Measurements from ENCODE around the gene MAP4K2. TPM values are rescaled to one million over a fixed set of nuclear protein-coding genes. Genes with fewer than 3 reads are reported as not detected.

Gene MAP4K2
- total RNA-seq, 1 donor from 2014 or later: 7.5 TPM

DNA sequence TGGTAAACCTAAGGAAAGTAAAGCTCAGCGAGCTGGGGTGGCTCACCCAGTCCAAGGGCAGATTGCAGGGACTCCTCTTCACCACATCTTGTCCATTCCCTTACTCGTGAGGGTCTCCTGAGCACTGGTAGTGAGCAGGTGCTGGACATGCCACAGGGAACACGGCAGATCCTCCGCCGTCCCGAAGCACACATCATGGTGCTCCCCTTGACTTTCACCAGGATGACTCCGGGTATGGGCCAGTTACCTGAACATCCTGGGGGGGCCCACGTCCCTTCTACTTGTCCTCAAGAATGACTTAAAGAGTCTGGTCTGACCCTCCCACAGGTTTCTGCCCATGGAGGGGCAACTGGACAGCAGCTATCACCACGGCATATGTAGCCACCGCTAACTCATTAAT lies 16.7 kb downstream of the MAP4K2 start:
- Histone ChIP-seq H3K4me3 (no peak overlapping the region), H3K27ac (replicated peaks) (no peak overlapping the region), H3K27me3 (ENCODE audit: low read depth) (no peaks in the 10 kb centered on the region), H3K9me3 (replicated peaks) (no peaks in the 10 kb centered on the region), H3K4me1 (no peaks in the 10 kb centered on the region), H3K36me3 (peaks cover 22% of the 10 kb centered on the region)
- TF ChIP-seq, protein P1, sequence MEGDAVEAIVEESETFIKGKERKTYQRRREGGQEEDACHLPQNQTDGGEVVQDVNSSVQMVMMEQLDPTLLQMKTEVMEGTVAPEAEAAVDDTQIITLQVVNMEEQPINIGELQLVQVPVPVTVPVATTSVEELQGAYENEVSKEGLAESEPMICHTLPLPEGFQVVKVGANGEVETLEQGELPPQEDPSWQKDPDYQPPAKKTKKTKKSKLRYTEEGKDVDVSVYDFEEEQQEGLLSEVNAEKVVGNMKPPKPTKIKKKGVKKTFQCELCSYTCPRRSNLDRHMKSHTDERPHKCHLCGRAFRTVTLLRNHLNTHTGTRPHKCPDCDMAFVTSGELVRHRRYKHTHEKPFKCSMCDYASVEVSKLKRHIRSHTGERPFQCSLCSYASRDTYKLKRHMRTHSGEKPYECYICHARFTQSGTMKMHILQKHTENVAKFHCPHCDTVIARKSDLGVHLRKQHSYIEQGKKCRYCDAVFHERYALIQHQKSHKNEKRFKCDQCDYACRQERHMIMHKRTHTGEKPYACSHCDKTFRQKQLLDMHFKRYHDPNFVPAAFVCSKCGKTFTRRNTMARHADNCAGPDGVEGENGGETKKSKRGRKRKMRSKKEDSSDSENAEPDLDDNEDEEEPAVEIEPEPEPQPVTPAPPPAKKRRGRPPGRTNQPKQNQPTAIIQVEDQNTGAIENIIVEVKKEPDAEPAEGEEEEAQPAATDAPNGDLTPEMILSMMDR (IDR thresholded peaks at IDR 0.05; ENCODE audit: borderline replicate concordance): no peak
- intact Hi-C loops (cut with micrococcal nuclease): no loop called here
- DNase-seq: no peak

DNA sequence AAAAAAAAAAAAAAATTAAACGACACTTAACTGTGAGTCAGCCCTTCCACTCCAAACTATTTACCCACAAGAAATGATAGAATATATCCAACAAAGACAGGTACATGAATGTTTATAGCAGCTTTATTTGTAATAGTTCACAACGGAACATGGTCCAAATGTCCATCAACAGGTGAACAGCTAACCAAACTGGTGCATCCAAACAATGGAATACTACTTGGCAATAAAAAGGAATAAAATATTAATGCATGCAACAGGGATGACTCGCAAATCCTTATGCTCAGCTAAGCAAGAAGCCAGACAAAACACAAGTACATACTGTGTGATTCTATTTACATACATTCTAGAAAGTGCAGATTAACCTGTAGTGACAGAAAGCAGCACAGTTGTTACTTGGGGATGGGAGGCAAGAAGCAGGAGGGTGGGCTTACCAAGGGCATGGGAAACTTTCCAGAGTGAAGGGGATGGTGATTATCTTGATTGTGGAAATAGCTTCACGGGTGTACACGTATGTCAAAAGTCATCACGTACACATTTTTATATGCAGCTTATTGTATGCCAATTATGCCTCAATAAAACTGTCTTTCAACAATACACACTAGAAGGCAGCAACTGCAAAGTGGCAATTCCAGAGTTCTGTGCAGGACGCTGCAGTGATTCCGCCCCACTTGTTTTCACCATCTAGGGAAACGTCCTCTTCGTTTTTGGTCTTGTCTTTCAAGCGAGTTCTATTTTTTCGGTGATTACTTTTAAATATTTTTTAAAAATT lies 18.0 kb downstream of the MAP4K2 start:
- Histone ChIP-seq H3K4me1 (peaks cover under 1% of the 10 kb centered on the region), H3K36me3 (peaks cover 15% of the 10 kb centered on the region), H3K27me3 (ENCODE audit: low read depth) (no peaks in the 10 kb centered on the region), H3K4me3 (no peak overlapping the region), H3K27ac (replicated peaks) (no peak overlapping the region), H3K9me3 (replicated peaks) (no peaks in the 10 kb centered on the region)
- no peak for DNase-seq
- intact Hi-C loops (cut with micrococcal nuclease): no loop called here
- TF ChIP-seq, protein P1 (IDR thresholded peaks at IDR 0.05; ENCODE audit: borderline replicate concordance): no peak

DNA sequence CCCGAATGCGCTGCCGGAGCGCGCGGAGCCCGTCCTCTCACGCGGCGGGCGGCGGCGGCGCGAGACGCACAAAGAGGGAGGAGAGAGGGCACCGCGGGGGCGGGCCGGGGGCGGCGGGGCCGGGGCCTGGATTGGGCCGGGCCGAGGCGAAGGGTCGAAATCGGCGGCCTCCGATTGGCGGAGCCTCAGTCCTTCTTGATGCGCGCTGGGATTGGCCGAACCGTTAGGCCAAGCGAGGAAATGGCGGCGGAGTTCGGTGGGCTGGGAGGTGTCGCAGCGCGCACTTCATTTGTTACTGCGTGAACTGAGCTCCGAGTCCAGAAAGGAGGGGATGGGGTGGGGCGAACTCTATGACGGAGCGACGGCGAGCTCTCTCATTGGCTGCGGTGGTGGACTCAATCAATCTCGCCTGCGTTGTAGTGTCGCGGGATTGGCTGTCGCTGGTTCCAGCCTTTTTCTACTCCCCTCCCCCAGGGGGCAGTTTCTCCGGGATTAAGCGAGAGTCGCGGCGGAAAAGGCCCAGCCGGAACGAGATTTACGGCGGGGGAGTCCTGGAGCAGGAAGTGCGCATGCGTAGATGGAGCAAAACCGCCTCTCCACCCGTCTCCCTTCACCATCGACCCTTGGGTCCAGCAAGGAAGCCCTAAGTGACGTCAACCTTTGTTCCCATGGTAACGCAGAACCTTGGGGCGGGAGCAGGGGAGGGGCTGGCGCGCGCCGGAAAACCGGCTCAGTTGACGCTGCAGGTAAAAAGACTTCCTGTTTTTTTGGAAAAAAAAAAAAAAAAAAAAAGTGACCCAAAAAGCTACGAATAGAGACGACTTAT lies 24.3 kb downstream of the MAP4K2 start, which contains the start of gene SF1:
TSS of gene SF1 (minus strand) at position 70 of the 826 bp plus-strand sequence. CDS start 150 bp downstream, outside the sequence.
- H3K27ac ChIP-seq (replicated peaks): peak within 1 kb of the TSS; percentile 99
- peak; percentile 98 for DNase-seq
- TF ChIP-seq, protein P1 (IDR thresholded peaks at IDR 0.05; ENCODE audit: borderline replicate concordance): no peak
- peaks cover 34% of the 10 kb centered on the region for H3K36me3 ChIP-seq
- intact Hi-C loops (cut with micrococcal nuclease): no loop called here
- H3K4me1 ChIP-seq: peaks cover 50% of the 10 kb centered on the region
- no peaks in the 10 kb centered on the region for H3K9me3 ChIP-seq (replicated peaks)
- no peaks in the 10 kb centered on the region for H3K27me3 ChIP-seq (ENCODE audit: low read depth)
- peak within 1 kb of the TSS; percentile 82 for H3K4me3 ChIP-seq

DNA sequence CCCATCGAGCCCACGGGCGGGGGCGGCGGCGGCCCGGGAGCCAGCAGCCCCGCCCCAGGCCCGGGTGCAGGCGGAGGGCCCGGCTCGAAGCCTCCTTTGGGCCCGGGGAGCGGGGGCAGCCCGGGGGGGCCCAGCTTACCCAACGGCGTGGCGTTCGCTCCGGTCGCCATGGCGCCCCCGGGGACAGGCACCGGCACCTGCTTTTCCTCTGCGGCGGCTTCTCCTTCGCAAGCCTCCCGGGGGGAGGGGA lies 24.9 kb downstream of the MAP4K2 start:
- no peak for DNase-seq
- Histone ChIP-seq H3K9me3 (replicated peaks) (no peaks in the 10 kb centered on the region), H3K4me1 (peaks cover 55% of the 10 kb centered on the region), H3K4me3 (peak overlapping the region; percentile 82), H3K27me3 (ENCODE audit: low read depth) (no peaks in the 10 kb centered on the region), H3K27ac (replicated peaks) (peak overlapping the region; percentile 99), H3K36me3 (peaks cover 39% of the 10 kb centered on the region)
- TF ChIP-seq, protein P1 (IDR thresholded peaks at IDR 0.05; ENCODE audit: borderline replicate concordance): no peak
- intact Hi-C loops (cut with micrococcal nuclease): no loop called here

DNA sequence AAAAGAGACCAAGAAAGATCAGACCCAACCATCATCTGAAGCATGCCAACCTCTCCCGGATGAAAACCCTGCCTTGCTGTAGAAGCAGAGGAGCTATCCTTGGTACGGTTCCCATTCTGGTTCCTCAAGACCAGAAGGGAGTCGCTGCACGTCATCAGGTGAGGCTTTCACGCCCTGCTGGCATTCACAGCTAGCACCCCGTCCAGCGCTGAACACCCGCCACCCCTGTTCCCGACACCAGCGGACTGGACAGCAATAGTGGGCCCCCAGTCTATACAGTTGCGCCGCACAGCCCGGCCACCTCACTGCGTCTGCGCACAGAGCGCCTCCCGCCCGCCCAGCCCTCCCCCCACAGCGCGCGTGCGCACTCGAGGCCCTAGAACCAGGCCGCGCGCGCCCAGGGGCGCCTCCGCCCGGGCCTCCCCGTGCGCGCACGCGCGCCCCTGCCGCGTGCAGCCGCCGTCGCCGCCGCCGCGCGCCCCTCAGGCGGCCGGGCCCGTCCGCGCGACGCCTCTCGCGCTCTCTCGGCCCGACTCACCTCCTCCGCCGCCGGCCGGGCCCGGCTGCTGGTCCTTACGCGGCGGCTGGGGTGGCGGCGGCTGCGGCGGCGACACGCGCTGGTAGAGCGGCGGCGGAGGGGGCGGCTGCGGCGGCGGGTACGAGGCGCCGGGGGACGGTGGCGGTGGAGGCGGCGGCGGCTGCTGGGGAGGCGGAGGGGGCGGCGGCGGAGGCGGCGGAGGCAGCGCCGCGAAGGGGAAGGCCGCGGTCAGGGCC lies 25.4 kb downstream of the MAP4K2 start:
- TF ChIP-seq, protein P1 (IDR thresholded peaks at IDR 0.05; ENCODE audit: borderline replicate concordance): no peak
- H3K4me3 ChIP-seq: peak overlapping the region; percentile 82
- no peaks in the 10 kb centered on the region for H3K9me3 ChIP-seq (replicated peaks)
- DNase-seq: peak; percentile 87
- peak overlapping the region; percentile 99 for H3K27ac ChIP-seq (replicated peaks)
- peaks cover 60% of the 10 kb centered on the region for H3K4me1 ChIP-seq
- peaks cover 44% of the 10 kb centered on the region for H3K36me3 ChIP-seq
- intact Hi-C loops (cut with micrococcal nuclease): no loop called here
- no peaks in the 10 kb centered on the region for H3K27me3 ChIP-seq (ENCODE audit: low read depth)

All from left ventricle myocardium inferior (tissue), 1 donor.